NT2/D1 (cell line): Measurements from ENCODE around the gene GYS2.

Source experiments
- YY1 ChIP-seq: IDR thresholded peaks from 2 replicates; pipeline ENCODE4 v1.6.1; 2011; ENCODE audit not compliant: insufficient read length, insufficient read depth
- ZNF274 ChIP-seq: IDR thresholded peaks from 2 replicates; pipeline ENCODE4 v1.6.1; 2011; ENCODE audit warnings: mild to moderate bottlenecking, low read depth, low read length

- no peak for TF ChIP-seq YY1
- TF ChIP-seq ZNF274, result no peak
Measured at GRCh38 chr12:21527451-21528180, 77.0 kb downstream of the GYS2 start.
